Measurements from ENCODE around the gene RIC1. TPM values are rescaled to one million over a fixed set of nuclear protein-coding genes. Genes with fewer than 3 reads are reported as not detected.

Gene RIC1
- total RNA-seq, 1 experiment from 2014 or later: 25.5 TPM

GRCh38 chr9:5642170-5642569 is 13.3 kb downstream of the RIC1 start:
- DNase-seq (ENCODE audit: low read depth, low spot score) (no peak), ATAC-seq (no peak)
- Histone ChIP-seq H4K20me1 (ENCODE audit: insufficient read depth) (peaks cover 7% of the 10 kb centered on the region; the same call in 1 of the 2 replicates), H3K27me3 (ENCODE audit: insufficient read depth, low read length) (no peaks in the 10 kb centered on the region), H3K27ac (ENCODE audit: low read depth, low read length) (no peak overlapping the region), H3K4me1 (ENCODE audit: control insufficient read depth in 1 of 2, insufficient read depth in 2 of 2, low read length in 2 of 2) (peaks cover 0 to 4% of the 10 kb centered on the region in 2 experiments; a peak in 1 of 4 replicates), H3K79me2 (ENCODE audit: insufficient read depth, low read length) (peaks cover 99% of the 10 kb centered on the region), H3K9me3 (ENCODE audit: control insufficient read depth in 1 of 2, insufficient read depth in 1 of 2, low read depth in 1 of 2, low read length in 2 of 2) (0 out of 4 replicates have a peak, but pooled peaks cover 0 to 3% of the 10 kb centered on the region in 2 experiments), H3K9me2 (ENCODE audit: insufficient read depth) (no peaks in the 10 kb centered on the region), H3K4me2 (ENCODE audit: low read length) (no peak overlapping the region), H3K9ac (ENCODE audit: low read length) (no peak overlapping the region), H3K4me3 (replicated peaks in 1 of 2; ENCODE audit: low read depth in 1 of 2, low read length in 2 of 2) (no peak overlapping the region), H2AFZ (ENCODE audit: low read depth, low read length, poor library complexity, severe bottlenecking) (no peak overlapping the region), H3K36me3 (ENCODE audit: control insufficient read depth in 1 of 2, insufficient read depth in 2 of 2, low read length in 2 of 2) (no peaks in the 10 kb centered on the region)
- ChIA-PET CTCF (no interaction called here), RAD21 (ENCODE audit: low non-redundant PET in 1 of 2, low total read pairs in 2 of 2, uncharacterized antibody in 2 of 2, unreplicated experiment in 2 of 2) (no interaction called here), POLR2A (no interaction called here)
- intact Hi-C loops (cut with micrococcal nuclease): no loop called here
- TF ChIP-seq EZH2phosphoT487 (IDR thresholded peaks at IDR 0.05; ENCODE audit: borderline replicate concordance) (no peak), ZFX (IDR thresholded peaks at IDR 0.05) (no peak), CBX3 (IDR thresholded peaks at IDR 0.05; ENCODE audit: low read depth) (no peak), FOSL1 (IDR thresholded peaks at IDR 0.05; ENCODE audit: low read depth) (no peak), ZNF274 (IDR thresholded peaks at IDR 0.05; ENCODE audit: low read depth, low read length) (no peak), JUND (IDR thresholded peaks at IDR 0.05) (no peak), RAD21 (IDR thresholded peaks at IDR 0.05; ENCODE audit: low read depth) (no peak), TCF7L2 (IDR thresholded peaks at IDR 0.05; ENCODE audit: borderline replicate concordance, extremely low read depth, insufficient read depth, insufficient read length) (no peak), YY1 (IDR thresholded peaks at IDR 0.05; ENCODE audit: extremely low read depth, insufficient replicate concordance, low read depth, low read length) (no peak), ELF1 (IDR thresholded peaks at IDR 0.05; ENCODE audit: borderline replicate concordance, low read depth) (no peak), CEBPB (IDR thresholded peaks at IDR 0.05; ENCODE audit: low read depth) (no peak), EGR1 (IDR thresholded peaks at IDR 0.05; ENCODE audit: low read depth) (no peak), ATF3 (IDR thresholded peaks at IDR 0.05) (no peak), SP1 (IDR thresholded peaks at IDR 0.05; ENCODE audit: low read depth) (no peak), EZH2 (IDR thresholded peaks at IDR 0.05) (no peak)
- BruUV-seq (replicated peaks): no TSS peak

Measured in HCT116 (cell line).